AG20443 (cell line): ENCODE results near the gene CHST9.
"Not testable (repeated sequence)": the region's sequence is repeated elsewhere in the genome, so short reads cannot be mapped to it uniquely, and the experiment has no call there.

Experiments
- DNase-seq: peaks from one replicate; pipeline ENCODE4 v3.0.0; 2012; ENCODE audit warnings: low spot score, mixed read lengths

The CHST9 gene

DNA sequence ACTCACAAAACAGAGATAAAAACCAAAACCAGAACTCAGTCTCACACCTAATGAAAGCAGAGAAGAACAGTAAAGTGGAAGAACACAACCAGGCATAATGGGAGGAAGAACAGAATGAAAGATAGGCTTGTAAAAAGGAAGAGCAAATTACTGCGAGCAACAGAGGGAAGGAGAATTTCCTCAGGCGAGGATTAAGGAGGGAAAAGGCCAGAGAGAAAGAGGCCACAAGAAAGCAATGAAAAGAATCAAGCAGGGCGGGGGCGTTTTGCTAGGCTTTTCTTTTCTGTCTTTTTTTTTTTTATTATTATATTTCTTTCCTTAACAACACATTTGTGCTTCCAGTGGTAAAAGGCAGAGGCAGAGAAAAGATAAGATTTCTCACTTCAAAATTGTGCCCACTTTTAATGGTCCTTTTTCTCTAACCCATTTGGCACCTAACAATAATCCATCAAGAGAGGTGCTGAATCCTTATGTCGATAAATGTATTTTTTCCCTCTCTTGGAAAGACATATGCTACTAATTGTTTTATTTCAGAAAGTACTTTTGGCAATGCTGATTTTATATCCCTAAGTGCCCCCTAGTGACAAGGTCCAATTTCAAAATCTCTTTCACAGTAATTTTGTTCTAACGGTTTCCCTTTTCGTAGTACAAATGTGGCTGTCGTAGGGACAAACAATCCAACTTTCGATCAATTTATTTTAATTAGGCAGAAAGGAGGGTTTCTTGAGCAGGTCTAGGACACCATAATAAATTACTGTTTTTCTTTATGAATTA is 180.9 kb downstream of the CHST9 start:
- peak; percentile 13 for DNase-seq

- DNase-seq = no peak
These were observed 185.3 kb downstream of the CHST9 start for GRCh38 chr18:26999797-27000196.

- DNase-seq = no peak
These were observed 191.5 kb downstream of the CHST9 start for GRCh38 chr18:26993568-26993967.

DNA sequence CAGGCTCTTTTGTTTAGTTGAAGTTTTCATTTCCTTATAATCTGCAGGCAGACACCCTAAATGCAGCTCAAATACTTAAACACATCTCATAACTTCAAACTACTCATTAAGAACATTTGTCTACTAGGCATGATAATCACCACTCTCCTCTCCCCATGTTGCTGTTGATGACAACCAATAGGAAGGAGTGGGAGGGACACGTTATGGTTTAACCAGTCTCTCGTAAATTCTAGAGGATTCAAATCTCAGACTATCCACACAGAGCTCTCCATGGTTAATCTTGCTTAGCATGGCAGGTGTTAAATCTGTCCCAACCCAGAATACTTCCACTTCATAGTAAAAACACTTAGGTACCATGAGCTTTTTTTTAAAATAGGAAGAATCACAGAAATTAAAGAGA is 192.2 kb downstream of the CHST9 start:
- DNase-seq = no peak

- no peak for DNase-seq
These were observed 195.3 kb downstream of the CHST9 start for GRCh38 chr18:26989842-26990241.

DNA sequence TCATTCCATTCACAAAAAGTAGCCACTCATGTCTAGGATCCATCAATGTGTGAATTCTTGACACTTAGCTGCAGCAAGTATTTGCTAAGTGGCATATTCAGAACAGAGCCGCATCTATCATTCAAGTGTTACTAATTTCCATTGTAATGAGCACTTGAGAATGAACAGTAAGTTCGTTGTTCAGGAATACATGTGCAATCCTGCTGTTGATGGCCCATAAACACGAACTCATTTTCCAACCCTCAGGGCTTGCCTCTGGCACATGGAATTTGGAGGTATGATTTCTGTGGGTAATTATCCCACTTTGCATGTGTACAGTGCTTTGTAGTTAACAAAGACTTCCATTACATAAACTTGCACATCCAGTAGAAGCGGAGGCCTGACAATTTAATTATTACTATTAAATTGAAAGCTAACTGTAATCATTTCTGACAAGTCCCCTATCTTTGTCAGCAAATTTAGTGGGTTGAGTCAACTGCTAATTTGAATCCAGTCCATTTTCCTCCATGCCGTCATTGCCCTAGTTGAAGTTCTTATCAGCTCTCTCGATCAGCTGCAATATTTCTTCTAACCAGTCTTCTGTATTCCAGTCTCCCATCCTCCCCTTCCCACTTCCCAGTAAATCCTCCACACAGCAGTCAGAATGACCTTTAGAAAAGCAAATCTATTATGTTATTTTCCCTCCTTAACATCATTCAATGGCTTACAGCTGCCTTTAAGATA is 203.6 kb downstream of the CHST9 start:
- no peak for DNase-seq

DNA sequence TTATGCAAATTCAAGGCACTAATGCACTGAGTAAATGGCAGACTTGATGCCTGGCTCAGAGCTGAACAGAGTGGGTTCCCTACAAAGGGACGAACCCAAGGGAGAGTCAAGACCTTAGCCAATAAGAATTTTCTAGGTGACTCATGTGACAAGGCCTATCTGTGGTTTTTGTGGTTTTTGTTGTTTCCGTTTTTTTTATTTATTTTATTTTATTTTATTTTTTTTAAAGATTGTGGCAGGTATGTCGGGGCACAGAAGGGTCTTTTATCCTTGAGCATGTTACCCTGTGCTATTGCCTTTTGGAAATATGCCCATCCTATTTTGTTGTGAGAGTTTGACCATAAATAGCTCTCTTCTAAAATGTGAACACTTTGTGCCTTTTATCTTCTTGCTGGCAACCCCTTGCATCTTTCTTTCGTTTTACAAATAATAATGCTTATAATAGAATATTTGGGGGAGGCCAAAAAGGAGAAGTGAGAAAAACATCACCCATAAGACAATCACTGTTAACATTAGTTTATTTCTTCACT is 206.2 kb downstream of the CHST9 start:
- DNase-seq = no peak

DNA sequence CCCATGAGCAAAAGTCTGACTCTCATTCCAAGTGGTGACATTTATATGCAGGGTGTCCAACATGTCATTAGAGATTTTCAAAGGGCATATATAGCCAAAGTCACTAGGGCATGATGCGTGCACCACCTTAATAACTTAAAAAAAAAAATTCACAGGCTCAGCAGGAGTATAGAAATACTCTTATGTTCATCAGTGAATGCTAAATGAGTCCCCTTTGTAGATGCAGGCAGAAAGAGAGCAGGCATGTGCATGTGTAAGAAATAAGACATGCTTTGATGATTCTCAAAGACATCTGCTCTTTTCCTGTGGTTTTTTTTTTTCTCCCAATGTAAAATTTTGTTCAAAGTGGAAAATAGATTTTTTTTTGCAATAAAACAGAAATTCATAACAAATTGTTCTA is 207.3 kb downstream of the CHST9 start:
- DNase-seq = no peak

- no peak for DNase-seq
These were observed 208.9 kb downstream of the CHST9 start for GRCh38 chr18:26976206-26976605.

DNA sequence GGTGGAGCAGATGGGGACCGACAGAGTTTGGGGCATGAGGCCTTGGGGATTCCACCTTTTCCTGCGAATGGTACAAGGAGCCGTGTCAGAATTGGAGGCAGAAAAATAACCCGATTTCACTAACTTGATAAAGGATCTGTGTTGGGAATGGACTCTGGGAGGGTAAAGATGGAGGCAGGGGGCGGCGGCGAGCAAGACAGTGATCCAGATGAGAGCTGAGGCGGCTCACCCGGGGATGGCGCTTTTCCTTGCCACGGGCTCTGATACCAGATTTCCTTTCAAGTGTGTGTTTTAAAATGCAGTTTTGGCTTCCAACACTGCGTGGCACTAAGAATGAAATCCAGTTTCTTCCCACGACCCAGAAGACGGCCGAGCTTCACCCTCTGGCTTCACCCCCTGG is 212.6 kb downstream of the CHST9 start:
- DNase-seq = not testable (repeated sequence)

GRCh38 chr18:26971409-26971808 is 213.7 kb downstream of the CHST9 start:
- DNase-seq = no peak

DNA sequence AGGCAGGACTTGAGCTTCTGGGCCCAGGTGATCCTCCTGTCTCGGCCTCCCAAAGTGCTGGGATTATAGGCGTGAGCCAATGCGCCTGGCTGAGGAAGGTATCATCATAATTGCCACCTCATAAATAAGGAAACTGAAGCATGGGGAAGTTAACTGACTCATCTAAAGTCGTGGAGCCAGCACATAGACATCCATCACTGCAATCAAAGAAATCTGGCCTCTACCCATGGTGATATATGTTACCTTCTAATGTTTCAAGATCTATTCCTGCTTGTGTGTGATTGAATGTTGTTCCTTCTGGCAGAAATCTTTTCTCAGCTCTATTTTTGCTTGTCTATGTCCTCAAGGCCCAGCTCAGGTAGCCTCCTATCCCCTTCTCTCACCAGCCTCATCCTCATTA is 214.5 kb downstream of the CHST9 start:
- DNase-seq = no peak

- no peak for DNase-seq
These were observed 219.9 kb downstream of the CHST9 start for GRCh38 chr18:26965206-26965605.

- DNase-seq = no peak
These were observed 221.8 kb downstream of the CHST9 start for GRCh38 chr18:26963292-26963691.

GRCh38 chr18:26961839-26962238 is 223.3 kb downstream of the CHST9 start:
- DNase-seq = no peak

GRCh38 chr18:26960911-26961310 is 224.2 kb downstream of the CHST9 start:
- DNase-seq = no peak

- DNase-seq = no peak
These were observed 228.2 kb downstream of the CHST9 start for GRCh38 chr18:26956863-26957262.

- DNase-seq = no peak
These were observed 236.4 kb downstream of the CHST9 start for GRCh38 chr18:26948703-26949102.

GRCh38 chr18:26943906-26944305 is 241.2 kb downstream of the CHST9 start:
- DNase-seq = no peak

- DNase-seq = no peak
These were observed 243.5 kb downstream of the CHST9 start for GRCh38 chr18:26941584-26941983.

DNA sequence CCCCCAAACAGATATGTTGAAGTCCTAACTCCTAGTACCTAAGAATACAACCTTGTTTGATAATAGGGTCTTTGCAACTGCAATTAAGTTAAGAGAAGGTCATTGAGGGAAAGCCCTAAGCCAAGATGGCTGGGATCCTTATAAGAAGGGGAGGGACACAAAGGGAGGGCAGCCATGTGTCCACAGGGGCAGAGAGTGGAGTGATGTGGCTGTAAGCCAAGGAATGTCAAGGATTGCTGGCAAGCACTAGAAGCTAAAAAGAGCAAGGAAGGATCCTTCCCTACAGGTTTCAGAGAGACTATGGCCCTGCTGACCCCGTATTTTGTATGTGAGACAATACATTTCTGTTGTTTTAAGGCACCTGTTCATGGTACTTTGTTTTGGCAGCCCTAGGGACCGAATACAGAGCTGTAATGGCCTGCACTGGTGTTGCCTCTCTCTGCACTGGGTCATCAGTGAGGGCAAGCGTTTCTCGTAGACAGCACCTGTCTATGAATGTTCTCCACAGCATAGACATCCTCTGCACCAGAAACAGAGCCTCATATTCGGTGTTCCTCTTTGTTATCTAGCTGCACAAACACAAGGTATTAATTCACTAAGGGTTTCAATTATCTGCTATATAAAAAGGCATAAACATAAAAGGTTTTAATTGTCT is 244.2 kb downstream of the CHST9 start:
- DNase-seq = no peak

DNA sequence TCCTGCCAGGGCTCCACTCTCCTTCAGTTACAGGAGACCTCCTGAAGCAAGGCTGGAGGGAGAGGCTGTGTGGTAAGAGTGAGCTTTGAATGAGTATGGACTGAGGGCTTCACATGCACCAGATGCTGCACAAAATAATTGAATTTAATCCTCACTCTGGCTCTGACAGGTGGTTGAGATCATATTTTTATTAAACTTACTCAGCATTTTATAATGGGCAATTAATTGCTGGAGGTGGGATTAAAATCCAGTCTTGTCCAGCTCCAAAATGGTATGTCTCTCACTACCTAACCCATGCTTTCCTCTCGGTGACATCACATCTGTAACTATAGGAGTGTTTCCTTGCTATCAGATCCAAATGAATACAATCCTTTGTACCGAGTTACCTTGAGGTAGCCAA is 253.4 kb downstream of the CHST9 start:
- no peak for DNase-seq

DNA sequence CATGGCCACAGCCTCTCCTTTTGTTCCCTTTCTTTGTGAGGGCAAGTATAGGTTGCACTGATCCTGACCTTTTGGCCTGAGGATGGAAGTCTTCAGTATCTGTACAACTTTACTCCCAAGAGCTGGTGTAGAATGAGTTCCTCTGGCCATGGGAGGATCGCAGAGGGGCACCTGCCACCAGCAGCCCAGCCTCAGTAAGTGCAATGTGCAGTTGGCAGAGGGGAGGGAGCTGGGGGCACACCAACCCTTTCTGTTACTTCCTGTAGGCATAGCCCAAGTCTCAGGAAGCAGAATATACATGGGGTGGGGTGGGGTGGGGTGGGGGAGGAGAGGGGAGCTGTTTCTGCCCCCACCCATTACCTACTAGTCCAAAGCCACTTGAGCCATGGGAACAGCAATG is 254.5 kb downstream of the CHST9 start:
- no peak for DNase-seq
